Activated naive CD8-positive, alpha-beta T cell treated with anti-CD3 and anti-CD28 coated beads, Interleukin-2, amount 10 ng/mL, durations not matched to agents 7 days and 5 days (primary cell): ENCODE results near the gene PMVK. TPM values are rescaled to one million over a fixed set of nuclear protein-coding genes. Genes with fewer than 3 reads are reported as not detected.

Experiments used
- ATAC-seq: fragments of 150-1000 bp; cut with Tn5 transposase; one replicate; pipeline ENCODE4 v1.10.0; 2021; ENCODE audit warnings: low read depth, moderate library complexity
- POLR2A ChIA-PET: fragments of 350-600 bp; sonication (Branson Sonifier 250); formaldehyde crosslinking; loops from one replicate; lab custom pipeline; 2021; ENCODE audit warnings: antibody characterized with exemption; lab: Charles Lee
- DNase-seq: peaks from one replicate; pipeline ENCODE4 v3.0.0; 2021
- H3K27ac Mint-ChIP-seq: one replicate; pipeline ENCODE4 v1.8.0; 2022; ENCODE audit warnings: mild to moderate bottlenecking, mixed read lengths
- H3K27me3 Mint-ChIP-seq: one replicate; pipeline ENCODE4 v1.8.0; 2022; ENCODE audit warnings: mild to moderate bottlenecking, moderate library complexity, mixed read lengths
- H3K36me3 Mint-ChIP-seq: one replicate; pipeline ENCODE4 v1.8.0; 2021; ENCODE audit warnings: mild to moderate bottlenecking, mixed read lengths
- H3K4me1 Mint-ChIP-seq: one replicate; pipeline ENCODE4 v1.8.0; 2021; ENCODE audit warnings: mixed read lengths
- H3K4me3 Mint-ChIP-seq: one replicate; pipeline ENCODE4 v1.8.0; 2022; ENCODE audit warnings: mild to moderate bottlenecking, moderate library complexity, mixed read lengths
- H3K9me3 Mint-ChIP-seq: one replicate; pipeline ENCODE4 v1.8.0; 2021; ENCODE audit warnings: mixed read lengths
- total RNA-seq, 2 experiments: library from RNA; stranded (reverse); gene quantifications; one replicate each; pipeline ENCODE4 v1.2.3, GENCODE V29; 2021

The PMVK gene
- total RNA-seq, 2 experiments from 2014 or later = 25.6 to 26.4 TPM

- Mint-ChIP-seq H3K27ac (peak overlapping the region; percentile 46), H3K4me3 (no peak overlapping the region)
- POLR2A ChIA-PET = interaction anchor here (0.7 to 3.3 kb wide), 10 partner anchors 10 to 1323 kb away, joined by 3 to 43 read pairs (median 6); partner anchors contain the start of genes FLAD1, PBXIP1 and PYGO2
Observed at GRCh38 chr1:154972517-154973343, 36.2 kb upstream of the PMVK start.

GRCh38 chr1:154972213-154972516 is 35.6 kb upstream of the PMVK start:
- Mint-ChIP-seq H3K27me3 (no peaks in the 10 kb centered on the region), H3K9me3 (no peaks in the 10 kb centered on the region), H3K36me3 (peaks cover 19% of the 10 kb centered on the region), H3K4me3 (no peak overlapping the region), H3K4me1 (peaks cover 40% of the 10 kb centered on the region), H3K27ac (peak overlapping the region; percentile 46)
- POLR2A ChIA-PET = interaction anchor here (0.7 to 1.8 kb wide), 3 partner anchors 12 to 20 kb away, joined by 4 to 6 read pairs (median 4); partner anchors contain the start of gene PBXIP1
- DNase-seq = no peak
- no peak for ATAC-seq

More at GRCh38 chr1:154972517-154973343, 36.2 kb upstream of the PMVK start:
- H3K36me3 Mint-ChIP-seq = peaks cover 19% of the 10 kb centered on the region
- H3K4me1 Mint-ChIP-seq = peaks cover 42% of the 10 kb centered on the region
- DNase-seq (no peak), ATAC-seq (no peak)
- H3K9me3 Mint-ChIP-seq = no peaks in the 10 kb centered on the region
- H3K27me3 Mint-ChIP-seq = no peaks in the 10 kb centered on the region

DNA sequence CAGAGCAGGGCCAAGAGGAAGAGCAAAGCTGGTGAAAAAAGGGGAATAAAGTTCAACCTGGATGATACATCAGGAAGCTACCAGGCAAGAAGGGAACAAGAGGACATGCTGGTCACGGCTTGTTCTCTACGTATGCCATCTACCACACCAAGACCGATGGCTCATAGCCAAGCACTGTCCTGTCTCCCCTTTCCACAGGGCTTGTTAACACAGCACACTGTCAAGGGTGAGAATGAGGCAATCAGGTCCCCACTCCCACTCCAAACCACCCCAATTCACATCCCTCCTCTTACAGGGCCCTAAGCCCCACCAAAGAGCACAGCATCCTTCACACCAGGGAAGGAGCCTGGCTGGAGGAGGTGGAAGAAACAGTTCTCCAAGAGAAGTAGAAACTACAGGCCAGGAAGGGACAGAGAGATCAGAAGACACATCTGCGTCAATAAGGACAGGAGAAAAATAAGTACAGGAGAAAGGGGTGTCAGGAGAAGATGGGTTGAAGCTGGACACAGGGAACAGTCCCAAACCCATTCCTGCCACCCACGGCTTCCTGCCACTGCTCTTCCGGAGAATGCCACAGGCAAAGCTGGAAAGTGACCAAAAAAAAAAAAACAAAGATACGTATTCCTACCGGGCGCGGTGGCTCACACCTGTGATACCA is 35.0 kb upstream of the PMVK start:
- Mint-ChIP-seq H3K36me3 (peaks cover 19% of the 10 kb centered on the region), H3K27me3 (no peaks in the 10 kb centered on the region), H3K9me3 (no peaks in the 10 kb centered on the region), H3K4me1 (peaks cover 37% of the 10 kb centered on the region), H3K27ac (peak overlapping the region; percentile 59), H3K4me3 (no peak overlapping the region)
- ATAC-seq (no peak), DNase-seq (no peak)
- POLR2A ChIA-PET = interaction anchor here (0.7 to 1.8 kb wide), 6 partner anchors 11 to 79 kb away, joined by 3 to 9 read pairs (median 4); partner anchors contain the start of genes PBXIP1 and PMVK

DNA sequence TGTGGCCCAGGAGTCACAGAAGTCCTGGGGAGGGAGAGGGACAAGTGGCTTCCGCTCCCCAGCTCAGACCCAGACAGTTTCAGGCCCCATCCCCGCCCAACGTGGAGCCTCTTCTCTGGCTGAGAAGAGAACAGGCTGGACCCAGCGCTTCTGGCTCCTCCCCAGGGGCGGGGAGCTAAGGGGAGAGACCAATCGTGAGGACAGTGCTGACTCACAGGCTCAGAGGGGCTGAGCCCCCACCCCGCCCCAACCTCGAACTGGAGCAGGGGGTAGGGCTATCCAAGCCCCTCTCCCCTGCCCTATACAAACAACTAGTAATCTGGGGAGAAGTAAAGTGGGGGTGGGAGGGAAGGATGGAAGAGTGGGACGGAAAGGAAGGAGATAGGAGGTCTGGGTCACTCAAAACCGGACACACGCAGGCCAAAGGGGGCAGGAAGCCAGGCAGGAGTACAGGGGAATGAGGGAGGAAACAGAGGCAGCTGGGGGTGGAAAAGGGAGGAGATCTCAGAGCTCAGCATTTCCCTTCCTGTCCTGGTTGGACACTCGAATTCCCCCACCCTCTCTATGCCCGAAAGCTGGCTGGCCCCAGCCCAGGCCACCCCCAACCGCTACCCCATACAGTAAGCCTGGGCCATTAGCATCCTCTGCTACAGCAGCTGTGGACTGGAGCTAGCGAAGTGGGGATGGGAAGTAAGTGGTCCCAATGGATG is 34.3 kb upstream of the PMVK start, which contains the start of gene SHC1:
TSS of gene SHC1 (minus strand) at position 117 of the 710 bp plus-strand sequence. CDS start 221 bp downstream, outside the sequence.
- ATAC-seq (no peak), DNase-seq (no peak)
- POLR2A ChIA-PET = interaction anchor here (0.6 to 1.8 kb wide), 6 partner anchors 11 to 80 kb away, joined by 3 to 9 read pairs (median 5); partner anchors contain the start of genes FLAD1, PBXIP1 and PMVK
- peaks cover 34% of the 10 kb centered on the region for H3K4me1 Mint-ChIP-seq
- no peaks in the 10 kb centered on the region for H3K9me3 Mint-ChIP-seq
- H3K36me3 Mint-ChIP-seq = peaks cover 19% of the 10 kb centered on the region
- peak within 1 kb of the TSS; percentile 64 for H3K27ac Mint-ChIP-seq
- H3K27me3 Mint-ChIP-seq = no peaks in the 10 kb centered on the region
- peak within 1 kb of the TSS; percentile 18 for H3K4me3 Mint-ChIP-seq

GRCh38 chr1:154969860-154970452 is 33.4 kb upstream of the PMVK start:
- H3K36me3 Mint-ChIP-seq = peaks cover 19% of the 10 kb centered on the region
- no peaks in the 10 kb centered on the region for H3K27me3 Mint-ChIP-seq
- no peaks in the 10 kb centered on the region for H3K9me3 Mint-ChIP-seq
- no peak for ATAC-seq
- POLR2A ChIA-PET = interaction anchor here (0.6 to 1.8 kb wide), 5 partner anchors 13 to 34 kb away, joined by 3 to 9 read pairs (median 4); partner anchors contain the start of genes FLAD1, PBXIP1 and PMVK
- no peak for DNase-seq
- peak overlapping the region; percentile 64 for H3K27ac Mint-ChIP-seq
- peaks cover 36% of the 10 kb centered on the region for H3K4me1 Mint-ChIP-seq
- no peak overlapping the region for H3K4me3 Mint-ChIP-seq

GRCh38 chr1:154969246-154969645 is 32.7 kb upstream of the PMVK start:
- POLR2A ChIA-PET = interaction anchor here (1.5 to 1.8 kb wide), 2 partner anchors 14 to 18 kb away, joined by 4 to 7 read pairs; partner anchors contain the start of gene FLAD1

GRCh38 chr1:154968731-154969130 is 32.2 kb upstream of the PMVK start:
- H3K27me3 Mint-ChIP-seq = no peaks in the 10 kb centered on the region
- H3K4me3 Mint-ChIP-seq = no peak overlapping the region
- H3K27ac Mint-ChIP-seq = peak overlapping the region; percentile 64
- H3K9me3 Mint-ChIP-seq = no peaks in the 10 kb centered on the region
- H3K4me1 Mint-ChIP-seq = peaks cover 39% of the 10 kb centered on the region
- DNase-seq (no peak), ATAC-seq (no peak)
- POLR2A ChIA-PET = interaction anchor here (1.5 kb wide), 1 partner anchor 17 kb away, joined by 4 read pairs; no protein-coding TSS in a partner anchor
- H3K36me3 Mint-ChIP-seq = peaks cover 21% of the 10 kb centered on the region

More at GRCh38 chr1:154969246-154969645, 32.7 kb upstream of the PMVK start:
- H3K27me3 Mint-ChIP-seq = no peaks in the 10 kb centered on the region
- H3K36me3 Mint-ChIP-seq = peaks cover 19% of the 10 kb centered on the region
- DNase-seq (no peak), ATAC-seq (no peak)
- peak overlapping the region; percentile 64 for H3K27ac Mint-ChIP-seq
- peaks cover 36% of the 10 kb centered on the region for H3K4me1 Mint-ChIP-seq
- no peak overlapping the region for H3K4me3 Mint-ChIP-seq
- H3K9me3 Mint-ChIP-seq = no peaks in the 10 kb centered on the region

DNA sequence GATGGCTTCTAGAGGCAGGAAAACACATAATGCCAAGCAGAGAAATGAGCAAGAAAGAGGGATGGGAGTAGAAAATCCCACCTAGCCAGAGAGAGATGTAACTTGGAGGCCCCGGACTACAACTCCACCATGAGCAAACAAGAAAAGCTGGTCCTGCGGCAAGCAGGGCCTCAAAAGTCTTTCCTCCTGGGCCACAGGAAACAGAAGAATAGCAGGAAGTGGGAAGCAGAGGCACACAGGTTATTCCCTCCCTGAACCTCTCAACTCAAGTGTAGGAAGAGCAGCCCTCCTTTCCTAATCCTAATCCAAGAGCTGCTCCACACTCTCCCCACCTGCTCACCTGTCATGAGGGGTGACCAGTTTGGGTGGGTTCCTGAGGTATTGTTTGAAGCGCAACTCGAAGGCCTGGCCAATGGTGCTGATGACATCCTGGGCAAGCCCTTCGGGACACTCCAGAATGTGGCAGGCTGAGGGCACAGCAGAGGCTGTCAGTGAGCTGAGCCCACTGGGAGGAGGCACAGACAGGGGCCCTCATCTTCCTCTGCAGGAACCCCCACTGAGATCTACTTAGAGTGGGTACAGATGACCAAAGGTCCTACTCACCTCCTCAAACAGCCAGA is 30.9 kb upstream of the PMVK start:
- DNase-seq (no peak), ATAC-seq (no peak)
- POLR2A ChIA-PET = interaction anchor here (1.6 kb wide), 1 partner anchor 11 kb away, joined by 4 read pairs; the partner anchor contains the start of gene PBXIP1
- Mint-ChIP-seq H3K27ac (no peak overlapping the region), H3K4me3 (no peak overlapping the region), H3K4me1 (peaks cover 39% of the 10 kb centered on the region), H3K9me3 (no peaks in the 10 kb centered on the region), H3K36me3 (peaks cover 22% of the 10 kb centered on the region), H3K27me3 (no peaks in the 10 kb centered on the region)

- no peak overlapping the region for H3K4me3 Mint-ChIP-seq
Observed at GRCh38 chr1:154966111-154966510, 29.6 kb upstream of the PMVK start.

GRCh38 chr1:154964359-154964758 is 27.8 kb upstream of the PMVK start:
- POLR2A ChIA-PET = interaction anchor here (1.1 to 2.9 kb wide), 2 partner anchors 9 to 10 kb away, joined by 5 to 10 read pairs; partner anchors contain the start of genes CKS1B and PBXIP1
- no peaks in the 10 kb centered on the region for H3K27me3 Mint-ChIP-seq
- DNase-seq = no peak

More at GRCh38 chr1:154966111-154966510, 29.6 kb upstream of the PMVK start:
- Mint-ChIP-seq H3K4me1 (peaks cover 32% of the 10 kb centered on the region), H3K27ac (no peak overlapping the region), H3K36me3 (peaks cover 18% of the 10 kb centered on the region), H3K9me3 (no peaks in the 10 kb centered on the region), H3K27me3 (no peaks in the 10 kb centered on the region)
- DNase-seq = no peak
- no peak for ATAC-seq
- POLR2A ChIA-PET = interaction anchor here (1.2 to 2.9 kb wide), 3 partner anchors 10 to 28 kb away, joined by 3 to 10 read pairs (median 4); partner anchors contain the start of gene PBXIP1

DNA sequence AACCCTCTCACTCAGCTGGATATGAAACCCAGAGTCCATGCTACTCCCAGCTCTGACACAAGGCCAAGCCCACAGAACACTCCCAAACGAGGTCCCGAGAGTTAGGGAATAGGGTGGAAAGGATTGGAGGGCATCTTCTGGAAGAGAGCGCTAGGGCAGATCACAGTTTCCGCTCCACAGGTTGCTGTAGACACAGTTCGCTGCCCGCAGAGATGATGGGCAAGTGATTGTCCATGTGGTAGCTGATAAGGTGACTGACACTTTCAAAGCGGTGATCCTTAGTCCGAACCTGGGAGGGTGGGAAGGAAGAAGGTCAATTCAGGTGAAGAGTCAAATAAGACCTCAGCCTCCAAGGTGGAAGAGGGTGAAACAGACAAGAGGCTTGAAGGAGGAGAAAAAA is 27.1 kb upstream of the PMVK start:
- H3K27me3 Mint-ChIP-seq = no peaks in the 10 kb centered on the region
- H3K4me3 Mint-ChIP-seq = no peak overlapping the region
- H3K36me3 Mint-ChIP-seq = peaks cover 16% of the 10 kb centered on the region
- POLR2A ChIA-PET = interaction anchor here (2.9 to 3.4 kb wide), 2 partner anchors 8 to 11 kb away, joined by 10 to 43 read pairs; partner anchors contain the start of genes CKS1B and PBXIP1
- peak overlapping the region; percentile 62 for H3K27ac Mint-ChIP-seq
- no peaks in the 10 kb centered on the region for H3K9me3 Mint-ChIP-seq
- ATAC-seq = no peak
- no peak for DNase-seq
- peaks cover 25% of the 10 kb centered on the region for H3K4me1 Mint-ChIP-seq

More at GRCh38 chr1:154964359-154964758, 27.8 kb upstream of the PMVK start:
- H3K36me3 Mint-ChIP-seq = peaks cover 21% of the 10 kb centered on the region
- H3K4me1 Mint-ChIP-seq = peaks cover 30% of the 10 kb centered on the region
- H3K9me3 Mint-ChIP-seq = no peaks in the 10 kb centered on the region
- no peak overlapping the region for H3K4me3 Mint-ChIP-seq
- no peak overlapping the region for H3K27ac Mint-ChIP-seq
- ATAC-seq = no peak
